ENCODE data around the gene TMEM273. TPM values are rescaled to one million over a fixed set of nuclear protein-coding genes. Genes with fewer than 3 reads are reported as not detected.

Gene TMEM273
- polyA plus RNA-seq, 1 of the 3 experiments (the other 2 are of a cell fraction): not detected

GRCh38 chr10:49112851-49113250 lies 75.3 kb downstream of the TMEM273 start:
- H3K36me3 ChIP-seq (replicated peaks in 1 of 2; ENCODE audit: control insufficient read depth in 1 of 2, insufficient read depth in 2 of 2, low read length in 1 of 2): no peaks in the 10 kb centered on the region
- no peaks in the 10 kb centered on the region for H3K9me2 ChIP-seq
- no peak overlapping the region for H3K9ac ChIP-seq
- WGBS (ENCODE audit: low lambda C conversion rate): 28% methylated on average over 3 of the region's 3 CpGs
- no peaks in the 10 kb centered on the region for H3K9me3 ChIP-seq
- ChIA-PET CTCF (interaction anchor here (0.9 to 1.9 kb wide), 7 partner anchors 9 to 455 kb away, joined by 3 to 6 read pairs (median 3); no protein-coding TSS in a partner anchor), POLR2A (no interaction called here)
- no peaks in the 10 kb centered on the region for H3K27me3 ChIP-seq (ENCODE audit: insufficient read depth)
- H2AFZ ChIP-seq (ENCODE audit: low read depth): no peak overlapping the region
- H3K4me3 ChIP-seq (ENCODE audit: low read depth in 2 of 2, low read length in 1 of 2): no peak overlapping the region
- TF ChIP-seq FOXJ3 (CRISPR knock-in tag; IDR thresholded peaks at IDR 0.05): no peak
- TF ChIP-seq, protein P1, sequence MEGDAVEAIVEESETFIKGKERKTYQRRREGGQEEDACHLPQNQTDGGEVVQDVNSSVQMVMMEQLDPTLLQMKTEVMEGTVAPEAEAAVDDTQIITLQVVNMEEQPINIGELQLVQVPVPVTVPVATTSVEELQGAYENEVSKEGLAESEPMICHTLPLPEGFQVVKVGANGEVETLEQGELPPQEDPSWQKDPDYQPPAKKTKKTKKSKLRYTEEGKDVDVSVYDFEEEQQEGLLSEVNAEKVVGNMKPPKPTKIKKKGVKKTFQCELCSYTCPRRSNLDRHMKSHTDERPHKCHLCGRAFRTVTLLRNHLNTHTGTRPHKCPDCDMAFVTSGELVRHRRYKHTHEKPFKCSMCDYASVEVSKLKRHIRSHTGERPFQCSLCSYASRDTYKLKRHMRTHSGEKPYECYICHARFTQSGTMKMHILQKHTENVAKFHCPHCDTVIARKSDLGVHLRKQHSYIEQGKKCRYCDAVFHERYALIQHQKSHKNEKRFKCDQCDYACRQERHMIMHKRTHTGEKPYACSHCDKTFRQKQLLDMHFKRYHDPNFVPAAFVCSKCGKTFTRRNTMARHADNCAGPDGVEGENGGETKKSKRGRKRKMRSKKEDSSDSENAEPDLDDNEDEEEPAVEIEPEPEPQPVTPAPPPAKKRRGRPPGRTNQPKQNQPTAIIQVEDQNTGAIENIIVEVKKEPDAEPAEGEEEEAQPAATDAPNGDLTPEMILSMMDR (IDR thresholded peaks at IDR 0.05): no peak
- no peak for TF ChIP-seq REST (IDR thresholded peaks at IDR 0.05; ENCODE audit: low read depth, low read length)
- TF ChIP-seq MAX (IDR thresholded peaks at IDR 0.05; ENCODE audit: low read depth): no peak
- no peak for TF ChIP-seq NRF1 (IDR thresholded peaks at IDR 0.05; ENCODE audit: low read depth, low read length)
- no peak for TF ChIP-seq TCF12 (IDR thresholded peaks at IDR 0.05)
- no peak for TF ChIP-seq GATA2 (CRISPR knock-in tag; IDR thresholded peaks at IDR 0.05)
- TF ChIP-seq NFIC (IDR thresholded peaks at IDR 0.05; ENCODE audit: borderline replicate concordance): no peak
- H3K4me2 ChIP-seq: no peak overlapping the region
- no peak for DNase-seq
- H4K20me1 ChIP-seq (ENCODE audit: insufficient read depth): no peaks in the 10 kb centered on the region
- H3F3A ChIP-seq (replicated peaks; ENCODE audit: insufficient read depth): no peaks in the 10 kb centered on the region
- no peaks in the 10 kb centered on the region for H3K79me2 ChIP-seq (ENCODE audit: insufficient read depth)
- H3K27ac ChIP-seq (ENCODE audit: low read depth in 2 of 2, low read length in 1 of 2): no peak overlapping the region
- H3K4me1 ChIP-seq (ENCODE audit: control insufficient read depth in 1 of 2, insufficient read depth in 2 of 2, low read depth in 1 of 2, low read length in 1 of 2): peaks cover 0 to 44% of the 10 kb centered on the region in 2 experiments; a peak in 2 of 4 replicates

- Histone ChIP-seq H3F3A (replicated peaks; ENCODE audit: insufficient read depth) (no peaks in the 10 kb centered on the region), H3K4me2 (no peak overlapping the region), H3K79me2 (ENCODE audit: insufficient read depth) (no peaks in the 10 kb centered on the region), H3K9me2 (no peaks in the 10 kb centered on the region), H3K9me3 (no peaks in the 10 kb centered on the region), H3K27ac (ENCODE audit: low read depth in 2 of 2, low read length in 1 of 2) (no peak overlapping the region), H3K36me3 (replicated peaks in 1 of 2; ENCODE audit: control insufficient read depth in 1 of 2, insufficient read depth in 2 of 2, low read length in 1 of 2) (no peaks in the 10 kb centered on the region), H3K4me1 (ENCODE audit: control insufficient read depth in 1 of 2, insufficient read depth in 2 of 2, low read depth in 1 of 2, low read length in 1 of 2) (peaks cover 0 to 37% of the 10 kb centered on the region in 2 experiments; a peak in 1 of 4 replicates), H2AFZ (ENCODE audit: low read depth) (no peak overlapping the region), H3K4me3 (ENCODE audit: low read depth in 2 of 2, low read length in 1 of 2) (no peak overlapping the region), H3K9ac (no peak overlapping the region), H3K27me3 (ENCODE audit: insufficient read depth) (no peaks in the 10 kb centered on the region), H4K20me1 (ENCODE audit: insufficient read depth) (no peaks in the 10 kb centered on the region)
- TF ChIP-seq, protein P1 (IDR thresholded peaks at IDR 0.05): no peak
- TF ChIP-seq USF2 (IDR thresholded peaks at IDR 0.05; ENCODE audit: borderline replicate concordance, low read depth, low read length) (no peak), TAF1 (IDR thresholded peaks at IDR 0.05; ENCODE audit: borderline replicate concordance, low read depth, low read length) (no peak), RFX5 (IDR thresholded peaks at IDR 0.05; ENCODE audit: low read length) (no peak), MEF2A (IDR thresholded peaks at IDR 0.05; ENCODE audit: borderline replicate concordance, low read depth) (no peak), YY1 (IDR thresholded peaks at IDR 0.05; ENCODE audit: low read depth) (no peak)
- CTCF ChIA-PET: interaction anchor here (0.9 to 1.0 kb wide), 2 partner anchors 226 to 454 kb away, joined by 3 to 4 read pairs; no protein-coding TSS in a partner anchor
- POLR2A ChIA-PET: no interaction called here
- no peak for DNase-seq
- 33% methylated on average over 3 of the region's 3 CpGs for WGBS (ENCODE audit: low lambda C conversion rate)
Observed at GRCh38 chr10:49112098-49112497, 76.1 kb downstream of the TMEM273 start.

Data from SK-N-SH (cell line).